Measurements from ENCODE around the gene DAB1.
A peak's percentile ranks its signal among the peaks of the same experiment; 100 is the strongest.
"Not testable (repeated sequence)": the region's sequence is repeated elsewhere in the genome, so short reads cannot be mapped to it uniquely, and the experiment has no call there.

The DAB1 gene

DNA sequence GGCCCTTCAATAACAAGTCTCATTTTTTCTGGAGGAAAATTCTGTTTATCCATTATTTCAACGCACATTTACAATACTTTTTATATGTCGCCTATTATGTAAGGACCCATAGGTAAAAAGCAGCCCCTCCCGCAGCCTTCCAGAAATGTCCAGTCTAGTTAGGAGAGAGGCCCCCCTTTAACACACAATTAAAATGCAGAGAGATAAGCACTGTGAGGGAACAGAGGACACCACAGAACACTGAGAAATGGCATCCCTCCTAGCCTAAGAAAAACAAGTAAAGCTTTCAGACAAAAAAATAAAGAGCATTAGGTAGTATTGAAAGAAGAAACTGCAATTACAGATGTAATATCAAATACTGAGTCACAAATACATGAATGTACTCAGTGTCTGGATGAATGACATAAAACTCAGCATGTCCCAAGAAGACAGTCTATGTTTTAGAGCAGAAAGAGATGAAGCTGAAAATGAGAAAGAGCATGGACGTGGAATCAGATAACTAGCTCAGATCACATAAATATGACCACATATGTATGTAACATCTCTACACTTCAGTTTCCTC is 62.9 kb downstream of the DAB1 start:
- DNase-seq (ENCODE audit: low spot score) = no peak

GRCh38 chr1:57357462-57357861 is 66.4 kb downstream of the DAB1 start:
- DNase-seq (ENCODE audit: low spot score) = no peak

DNA sequence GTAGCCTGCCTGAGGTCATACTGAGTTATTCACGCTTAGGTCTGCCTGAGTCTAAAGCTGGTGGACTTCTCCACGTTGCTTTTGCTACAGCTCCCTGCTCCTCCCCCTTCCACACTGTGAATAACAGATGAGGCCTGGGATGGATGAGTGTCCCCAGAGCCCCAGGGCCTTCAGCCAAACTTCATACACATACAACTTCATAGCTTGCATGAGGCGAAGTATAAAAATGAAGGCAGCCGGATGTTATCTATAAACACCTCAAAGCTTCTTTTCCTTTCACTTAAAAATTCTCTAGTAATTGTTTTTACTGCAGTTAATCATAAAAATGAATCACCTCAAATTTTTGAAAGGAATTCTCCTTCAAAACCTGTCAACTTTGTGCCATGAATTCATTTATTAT is 70.2 kb downstream of the DAB1 start:
- peak; percentile 41 for DNase-seq (ENCODE audit: low spot score)

DNA sequence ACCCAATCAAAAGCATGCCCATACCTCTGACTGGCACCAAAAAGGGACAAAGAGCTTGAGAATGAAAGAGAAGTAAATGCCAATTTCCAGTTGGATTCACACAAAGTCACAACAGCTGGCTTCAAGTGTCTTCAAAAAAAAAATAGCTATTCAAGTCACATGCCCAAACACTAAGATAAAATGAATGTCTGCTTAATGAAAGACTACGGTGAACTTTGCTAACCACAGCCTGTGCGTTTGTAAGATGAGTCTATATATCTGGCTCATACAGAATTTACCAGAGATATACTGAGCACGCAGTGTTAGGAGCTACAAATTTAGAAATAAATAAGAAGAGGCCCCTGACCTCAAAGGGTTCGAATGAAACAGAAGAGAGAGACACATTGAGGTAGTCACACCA is 73.2 kb downstream of the DAB1 start:
- DNase-seq (ENCODE audit: low spot score) = no peak

DNA sequence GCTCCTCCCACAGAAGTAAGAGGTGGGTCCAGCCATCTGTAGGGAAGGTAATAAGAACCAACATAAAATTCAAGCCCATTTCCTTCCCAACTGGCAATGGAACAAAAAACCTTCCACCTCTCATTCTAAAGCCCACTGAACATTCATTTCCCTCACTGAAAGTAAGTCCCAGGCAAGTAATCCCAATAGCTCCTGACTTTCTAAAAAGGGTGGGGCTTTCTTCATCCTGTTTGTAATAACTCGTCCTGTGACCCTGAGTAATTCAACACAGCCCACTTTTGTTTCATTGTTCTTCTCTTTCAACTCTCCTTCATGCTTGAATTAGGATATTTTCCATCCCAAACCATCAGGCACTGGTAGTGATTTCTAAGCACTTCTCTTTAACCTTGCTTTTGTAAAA is 74.9 kb downstream of the DAB1 start:
- DNase-seq (ENCODE audit: low spot score) = no peak

DNA sequence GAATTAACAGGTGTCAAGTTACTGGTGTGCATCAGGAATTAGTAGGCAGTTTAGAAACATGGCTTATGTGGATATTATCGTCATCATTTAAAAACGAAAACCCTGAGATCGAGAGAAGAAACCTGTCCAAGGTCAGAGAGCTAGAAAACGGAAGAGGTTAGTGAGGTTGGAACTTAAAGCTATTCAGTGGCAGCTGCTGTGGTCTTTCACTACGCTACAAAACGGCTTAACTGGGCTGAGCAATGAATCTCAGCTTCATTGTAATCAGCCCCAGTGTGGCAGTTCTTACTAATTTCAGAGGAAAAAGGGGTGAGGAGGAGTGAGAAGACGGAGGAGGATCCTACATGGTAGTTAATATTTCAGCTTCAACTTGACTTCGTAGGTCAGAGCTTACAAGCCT is 77.9 kb downstream of the DAB1 start:
- DNase-seq (ENCODE audit: low spot score) = no peak

DNA sequence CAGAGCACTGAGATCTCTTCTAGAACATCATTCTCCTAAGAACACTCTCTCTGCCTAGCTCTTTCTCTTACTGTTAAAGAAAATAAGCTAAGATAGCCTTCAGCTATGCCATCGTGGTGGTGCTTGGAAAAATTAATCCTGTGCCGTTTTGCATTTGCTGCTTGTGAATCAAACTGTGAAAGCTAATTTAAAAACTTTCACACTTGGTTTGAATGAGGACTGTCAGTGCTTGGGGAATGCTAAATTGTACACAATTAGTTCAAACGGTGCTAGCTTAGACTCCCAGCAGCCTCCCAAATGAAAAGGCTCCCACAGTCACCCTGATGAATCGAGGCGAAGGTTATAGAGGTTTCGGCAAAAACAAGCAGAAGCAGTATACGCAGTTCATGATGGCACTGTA is 79.6 kb downstream of the DAB1 start:
- DNase-seq (ENCODE audit: low spot score) = no peak

- DNase-seq (ENCODE audit: low spot score) = not testable (repeated sequence)
These were observed 80.5 kb downstream of the DAB1 start for GRCh38 chr1:57343298-57343915.

DNA sequence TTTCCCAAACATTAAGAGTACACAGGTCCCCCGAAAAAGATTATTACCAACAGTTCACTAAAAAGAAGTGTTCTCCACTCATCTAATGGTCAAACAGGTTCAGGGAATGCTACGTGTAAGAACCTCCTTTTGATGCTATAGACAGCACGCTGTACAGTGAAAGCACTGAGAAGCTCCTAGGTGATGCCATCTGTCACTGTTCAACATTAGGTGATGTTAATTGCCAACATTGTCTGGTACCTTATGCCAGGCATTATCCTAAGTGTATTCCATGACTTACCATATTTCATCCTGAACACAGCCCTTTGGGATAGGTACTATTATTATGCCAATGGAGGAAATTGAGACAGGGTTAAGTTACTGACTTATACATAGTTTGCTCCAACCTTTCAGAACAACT is 82.1 kb downstream of the DAB1 start:
- DNase-seq (ENCODE audit: low spot score) = no peak

- no peak for DNase-seq (ENCODE audit: low spot score)
These were observed 83.4 kb downstream of the DAB1 start for GRCh38 chr1:57340334-57341070.

DNA sequence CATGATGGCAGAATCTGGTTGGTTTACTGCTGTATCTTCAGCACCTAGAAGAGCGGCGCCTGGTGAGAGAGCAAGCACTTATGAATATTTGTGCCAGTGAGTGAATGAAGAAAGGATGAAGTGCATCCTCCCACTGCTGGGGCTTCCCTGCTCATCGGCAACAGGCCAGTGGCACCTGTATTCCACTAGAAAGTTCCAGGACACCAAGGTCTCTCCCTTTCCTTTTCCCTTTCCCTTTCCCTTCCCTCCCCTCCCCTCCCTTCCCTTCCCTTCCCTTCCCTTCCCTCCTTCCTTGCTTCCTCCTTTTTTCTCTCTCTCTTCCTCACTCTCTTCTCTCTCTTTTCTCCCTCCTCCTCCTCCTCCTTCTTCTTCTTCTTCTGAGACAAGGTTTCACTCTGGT is 86.2 kb downstream of the DAB1 start:
- DNase-seq (ENCODE audit: low spot score) = no peak

DNA sequence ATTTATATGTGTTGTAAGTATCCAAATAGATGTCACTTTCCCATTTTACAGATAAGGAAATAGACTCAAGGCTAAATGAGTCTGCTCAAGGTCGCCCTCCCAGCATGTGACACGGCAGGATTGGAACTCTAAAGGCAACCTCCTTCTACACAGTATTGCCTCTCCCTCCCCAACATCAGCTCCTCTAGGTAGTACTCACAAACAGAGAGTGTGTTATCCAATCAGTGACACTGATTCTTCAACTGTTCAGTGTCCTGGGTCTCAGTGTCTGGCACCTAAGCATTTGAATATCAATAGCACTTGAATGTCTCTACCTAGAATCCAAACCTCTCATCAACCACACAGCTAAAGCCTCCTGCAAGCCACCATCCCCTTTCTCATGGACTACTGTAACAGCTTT is 87.1 kb downstream of the DAB1 start:
- no peak for DNase-seq (ENCODE audit: low spot score)

DNA sequence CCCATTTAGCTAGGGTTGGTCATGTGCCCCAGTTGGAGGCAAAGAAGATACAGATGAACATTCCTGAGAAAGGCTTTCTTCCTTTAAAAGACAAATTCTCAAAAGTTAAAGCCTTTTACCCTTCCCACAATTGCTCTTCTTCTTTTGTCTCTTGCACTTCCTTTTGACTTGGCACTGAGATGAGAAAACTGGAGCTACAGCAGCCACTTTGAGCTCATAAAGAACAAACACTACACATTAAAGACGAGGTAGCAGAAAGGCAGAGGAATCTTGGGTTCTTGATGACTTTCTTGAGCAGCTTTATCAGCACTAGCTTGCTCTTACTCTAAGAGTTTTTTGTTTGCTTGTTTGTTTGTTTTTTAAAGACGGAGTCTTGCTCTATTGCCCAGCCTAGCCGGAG is 92.2 kb downstream of the DAB1 start:
- DNase-seq (ENCODE audit: low spot score) = no peak

DNA sequence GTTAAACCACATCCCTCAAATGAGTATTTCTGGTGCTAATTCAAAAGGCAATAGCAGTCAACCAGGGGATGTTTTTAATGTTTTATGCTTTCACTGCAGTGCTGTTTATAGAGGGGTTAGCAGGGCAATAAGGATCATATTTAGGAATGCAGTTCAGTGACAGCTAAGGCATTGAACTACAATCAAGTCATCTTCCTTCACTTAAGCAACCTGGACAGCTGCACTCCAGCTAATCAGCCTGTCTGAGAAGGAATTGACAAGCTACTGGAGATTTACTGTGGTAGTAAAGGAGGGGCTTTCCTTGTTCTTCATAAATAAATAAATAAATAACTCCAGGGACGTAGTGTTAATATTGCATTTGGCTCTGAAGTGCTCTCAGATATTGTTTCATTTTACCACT is 93.9 kb downstream of the DAB1 start:
- DNase-seq (ENCODE audit: low spot score) = no peak

GRCh38 chr1:57329001-57329527 is 94.8 kb downstream of the DAB1 start:
- no peak for DNase-seq (ENCODE audit: low spot score)

DNA sequence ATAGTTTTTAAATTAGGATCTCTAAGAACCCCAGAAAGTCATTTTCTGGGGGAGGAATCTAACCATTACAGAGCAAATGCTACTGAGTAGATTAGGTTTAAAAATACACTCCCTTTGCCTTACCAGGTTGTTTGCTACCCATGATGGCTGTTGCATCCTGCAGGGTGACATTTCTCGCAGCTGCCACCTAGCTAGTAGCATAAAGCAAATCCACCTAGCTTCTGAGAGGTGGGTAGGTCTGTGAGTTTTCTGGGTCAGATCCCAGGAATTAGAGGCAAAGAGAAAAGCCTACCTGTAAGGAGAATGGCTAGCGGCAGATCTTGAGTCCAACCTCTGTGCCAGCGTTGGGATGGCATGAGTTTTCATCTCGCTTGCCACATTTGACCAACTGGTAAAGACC is 95.9 kb downstream of the DAB1 start:
- no peak for DNase-seq (ENCODE audit: low spot score)

- no peak for DNase-seq (ENCODE audit: low spot score)
These were observed 96.5 kb downstream of the DAB1 start for GRCh38 chr1:57327336-57327735.

DNA sequence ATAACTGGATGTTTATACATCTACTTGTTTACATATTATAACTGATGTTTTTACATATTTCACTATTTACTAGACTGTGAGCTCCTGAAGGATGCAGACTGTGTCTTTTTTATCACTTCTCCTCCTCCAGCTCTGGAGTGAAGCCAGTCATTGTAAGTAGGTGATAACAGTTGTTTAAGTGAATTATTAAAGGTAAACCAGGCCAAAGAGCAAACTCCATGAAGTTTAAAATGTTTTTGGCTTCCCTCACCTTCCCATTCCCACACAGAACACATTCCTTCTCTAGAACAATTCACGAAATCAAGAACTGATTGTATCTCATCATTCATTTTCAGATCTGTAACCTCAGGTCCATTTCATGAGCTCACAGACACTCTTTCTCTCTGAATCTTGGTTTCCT is 98.3 kb downstream of the DAB1 start:
- DNase-seq (ENCODE audit: low spot score) = no peak

DNA sequence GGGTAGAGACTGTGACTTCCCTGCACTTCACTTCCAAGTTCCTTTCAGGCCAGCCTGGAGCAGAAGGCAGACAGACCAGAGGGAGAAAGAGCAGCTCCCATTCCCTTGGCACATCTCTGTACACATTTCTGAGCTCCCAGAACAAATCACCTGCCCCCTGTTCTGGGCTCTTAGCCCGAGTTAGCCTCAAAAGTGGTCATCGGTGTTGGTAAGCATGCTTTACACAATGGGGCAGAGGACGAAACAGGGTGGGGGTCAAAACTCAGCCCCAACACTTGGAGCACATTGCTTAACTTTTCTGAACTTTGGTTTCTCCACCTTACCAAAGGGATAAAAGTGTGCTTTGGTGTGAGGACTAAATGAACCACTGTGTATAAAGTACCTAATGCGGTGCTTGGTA is 98.7 kb downstream of the DAB1 start:
- DNase-seq (ENCODE audit: low spot score) = no peak

DNA sequence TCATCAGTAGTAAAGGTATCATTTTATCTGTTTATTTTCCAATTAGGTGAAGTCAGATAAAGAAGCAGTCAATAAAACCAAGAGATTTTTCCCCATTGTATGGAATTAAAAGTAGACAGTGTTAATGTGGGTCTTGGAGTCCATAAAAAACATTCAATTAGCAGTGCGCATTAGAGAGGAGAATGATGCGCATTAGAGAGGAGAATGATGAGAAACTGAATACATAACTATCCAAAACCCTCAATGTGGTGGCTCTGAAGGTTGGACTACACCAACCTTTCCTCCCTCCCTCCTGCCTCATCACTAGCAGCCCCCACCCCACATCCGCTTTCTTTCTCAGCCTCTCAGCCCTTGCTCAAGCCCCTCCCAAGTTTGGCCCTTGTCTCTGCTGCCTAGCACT is 99.5 kb downstream of the DAB1 start:
- DNase-seq (ENCODE audit: low spot score) = no peak

GRCh38 chr1:57321776-57322175 is 102.1 kb downstream of the DAB1 start:
- DNase-seq (ENCODE audit: low spot score) = no peak

GRCh38 chr1:57319791-57320190 is 104.1 kb downstream of the DAB1 start:
- DNase-seq (ENCODE audit: low spot score) = no peak

GRCh38 chr1:57319165-57319564 is 104.7 kb downstream of the DAB1 start:
- DNase-seq (ENCODE audit: low spot score) = peak; percentile 15

DNA sequence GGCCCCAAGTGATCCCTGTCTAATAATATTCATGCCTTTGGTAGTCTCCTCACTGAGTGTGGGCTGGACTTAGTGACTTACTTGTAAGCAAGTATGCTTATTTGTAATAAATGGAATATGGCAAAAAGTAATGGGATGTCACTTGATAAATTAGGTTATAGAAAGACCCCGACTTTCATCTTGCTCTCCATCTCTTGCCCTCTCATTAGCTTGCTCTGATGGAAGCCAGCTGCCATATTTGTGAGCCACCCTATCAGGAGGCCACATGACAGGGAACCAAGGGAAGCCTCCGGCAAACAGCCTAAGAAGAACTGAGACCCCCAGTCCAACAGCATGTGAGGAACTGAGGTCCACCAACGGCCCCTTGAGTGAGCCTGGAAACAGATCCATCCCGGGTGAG is 107.0 kb downstream of the DAB1 start:
- DNase-seq (ENCODE audit: low spot score) = no peak
